A673 (cell line): ENCODE results near the gene RABL6. TPM values are rescaled to one million over a fixed set of nuclear protein-coding genes. Genes with fewer than 3 reads are reported as not detected.

ENCODE experiments used
- BruUV-seq: library from RNA; stranded (reverse); fragments of 400-500 nt; replicated peaks from 2 replicates; lab custom pipeline; 2021; lab: Mats Ljungman, UMichigan
- CTCF ChIA-PET: fragments of 300-600 bp; sonication (Branson Sonifier 250); formaldehyde crosslinking; loops from one replicate; lab custom pipeline; 2022; ENCODE audit warnings: antibody characterized with exemption; lab: Charles Lee
- POLR2A ChIA-PET: fragments of 300-600 bp; sonication (Branson Sonifier 250); formaldehyde crosslinking; loops from one replicate; lab custom pipeline; 2022; ENCODE audit warnings: antibody characterized with exemption; ENCODE audit not compliant: low non-redundant PET; lab: Charles Lee
- DNase-seq: peaks from one replicate; pipeline ENCODE4 v3.0.0-alpha.2; 2015; ENCODE audit warnings: low spot score
- H3K27ac ChIP-seq: fragments of 200-600 bp; sonication (generic); 2 replicates; pipeline ENCODE4 v1.5.1; 2016; ENCODE audit warnings: mixed run types, low read depth, mild to moderate bottlenecking, mixed read lengths, antibody characterized with exemption, low read length; ENCODE audit not compliant: poor library complexity, severe bottlenecking
- H3K27me3 ChIP-seq: fragments of 200-600 bp; sonication (generic); replicated peaks from 2 replicates; pipeline ENCODE4 v1.6.1; 2017; ENCODE audit warnings: mixed run types, low read depth, mild to moderate bottlenecking, mixed read lengths, antibody characterized with exemption, low read length; ENCODE audit not compliant: insufficient read depth, poor library complexity
- H3K36me3 ChIP-seq: fragments of 200-600 bp; sonication (generic); 2 replicates; pipeline ENCODE4 v1.6.1; 2016; ENCODE audit warnings: mixed run types, mild to moderate bottlenecking, mixed read lengths, antibody characterized with exemption, low read length; ENCODE audit not compliant: insufficient read depth, poor library complexity, severe bottlenecking
- H3K4me1 ChIP-seq: fragments of 200-600 bp; sonication (generic); 2 replicates; pipeline ENCODE4 v1.6.1; 2017; ENCODE audit warnings: mixed run types, mild to moderate bottlenecking, mixed read lengths, antibody characterized with exemption, low read length; ENCODE audit not compliant: insufficient read depth, poor library complexity, severe bottlenecking
- H3K4me3 ChIP-seq: fragments of 200-600 bp; sonication (generic); 2 replicates; pipeline ENCODE4 v1.5.1; 2016; ENCODE audit warnings: low read depth, mixed run types, mild to moderate bottlenecking, mixed read lengths, low read length; ENCODE audit not compliant: poor library complexity, severe bottlenecking
- H3K9me3 ChIP-seq: fragments of 200-600 bp; sonication (generic); 2 replicates; pipeline ENCODE4 v1.6.1; 2016; ENCODE audit warnings: mixed run types, low read depth, mild to moderate bottlenecking, mixed read lengths, antibody characterized with exemption, low read length; ENCODE audit not compliant: poor library complexity, severe bottlenecking
- CTCF ChIP-seq: fragments of 300-800, 200-600 bp; sonication (generic); conservative IDR thresholded peaks from 2 replicates; pipeline ENCODE4 v1.5.1; 2017; ENCODE audit warnings: low read depth, mild to moderate bottlenecking, antibody characterized with exemption, low read length, moderate library complexity, mixed read lengths
- EZH2 ChIP-seq: fragments of 200-600 bp; sonication (generic); IDR thresholded peaks from 2 replicates; pipeline ENCODE4 v1.6.1; 2017; ENCODE audit warnings: borderline replicate concordance, low read depth, mild to moderate bottlenecking, mixed read lengths, antibody characterized with exemption, low read length; ENCODE audit not compliant: poor library complexity, severe bottlenecking
- intact Hi-C: fragments of 100-400 bp; cut with micrococcal nuclease; formaldehyde crosslinking; loops from one replicate; pipeline ENCODE4 v1.10.0; 2022; ENCODE audit not compliant: unreplicated experiment
- total RNA-seq: library from RNA; stranded (reverse); gene quantifications from 2 replicates; pipeline ENCODE4 v1.2.3, GENCODE V29; 2021

RABL6 gene
- total RNA-seq, 1 experiment from 2014 or later, result 210 TPM

- H3K4me3 ChIP-seq, result no peak overlapping the region
- H3K27me3 ChIP-seq, result no peaks in the 10 kb centered on the region
- H3K9me3 ChIP-seq, result no peaks in the 10 kb centered on the region
- BruUV-seq, result no TSS peak
- H3K36me3 ChIP-seq, result no peaks in the 10 kb centered on the region
- ChIA-PET POLR2A (no interaction called here), CTCF (no interaction called here)
- no peak overlapping the region for H3K27ac ChIP-seq
- no peak for TF ChIP-seq CTCF
- no peak for TF ChIP-seq EZH2
- intact Hi-C loops, result no loop called here
- H3K4me1 ChIP-seq, result peaks cover 5% of the 10 kb centered on the region
- DNase-seq, result no peak
Observed at GRCh38 chr9:136854842-136855460, 47.2 kb downstream of the RABL6 start.

GRCh38 chr9:136855461-136856078, 47.8 kb downstream of the RABL6 start:
- H3K27me3 ChIP-seq, result no peaks in the 10 kb centered on the region
- intact Hi-C loops, result no loop called here
- H3K27ac ChIP-seq, result no peak overlapping the region
- H3K36me3 ChIP-seq, result peaks cover 2% of the 10 kb centered on the region
- ChIA-PET CTCF (no interaction called here), POLR2A (no interaction called here)
- no peaks in the 10 kb centered on the region for H3K9me3 ChIP-seq
- BruUV-seq, result no TSS peak
- DNase-seq, result no peak
- TF ChIP-seq CTCF, result no peak
- TF ChIP-seq EZH2, result no peak
- no peak overlapping the region for H3K4me3 ChIP-seq
- no peaks in the 10 kb centered on the region for H3K4me1 ChIP-seq

GRCh38 chr9:136856079-136856476, 48.3 kb downstream of the RABL6 start:
- POLR2A ChIA-PET, result interaction anchor here (0.5 kb wide), 1 partner anchor 9 kb away, joined by 8 read pairs; no protein-coding TSS in a partner anchor
- DNase-seq, result no peak
- H3K27ac ChIP-seq, result no peak overlapping the region
- H3K4me1 ChIP-seq, result no peaks in the 10 kb centered on the region
- no peaks in the 10 kb centered on the region for H3K9me3 ChIP-seq
- no peak overlapping the region for H3K4me3 ChIP-seq
- CTCF ChIA-PET, result no interaction called here
- no TSS peak for BruUV-seq
- peaks cover 7% of the 10 kb centered on the region for H3K36me3 ChIP-seq
- TF ChIP-seq CTCF (no peak), EZH2 (no peak)
- H3K27me3 ChIP-seq, result no peaks in the 10 kb centered on the region
- intact Hi-C loops, result no loop called here
